ENCODE data around the gene SH3PXD2A.

- TF ChIP-seq POLR2A (IDR thresholded peaks at IDR 0.05; ENCODE audit: low read depth, low read length) = no peak
- TF ChIP-seq POLR2AphosphoS5 (IDR thresholded peaks at IDR 0.05; ENCODE audit: low read depth, low read length) = no peak
- TF ChIP-seq TAF1 (IDR thresholded peaks at IDR 0.05; ENCODE audit: low read depth, low read length) = no peak
Measured at GRCh38 chr10:103872137-103872931, 17.0 kb upstream of the SH3PXD2A start.

Measured in GM12891 (cell line).